T-helper 1 cell (primary cell): ENCODE results near the gene R3HDM2.

Experiments used
- DNase-seq, 5 donors: peaks; one replicate each; pipeline ENCODE4 v3.0.0-alpha.2; 2012 to 2020

R3HDM2 gene

GRCh38 chr12:57237932-57238853, 192.7 kb downstream of the R3HDM2 start:
- DNase-seq, result peak in 2 of 5 donors; percentile 35 to 62

GRCh38 chr12:57237596-57237931, 193.3 kb downstream of the R3HDM2 start:
- no peak for DNase-seq

- DNase-seq, result no peak
These were observed 193.8 kb downstream of the R3HDM2 start for GRCh38 chr12:57236925-57237595.

GRCh38 chr12:57236201-57236924, 194.5 kb downstream of the R3HDM2 start:
- DNase-seq, result no peak

GRCh38 chr12:57235728-57236131, 195.1 kb downstream of the R3HDM2 start:
- DNase-seq, result no peak

- no peak for DNase-seq
These were observed 195.7 kb downstream of the R3HDM2 start for GRCh38 chr12:57235017-57235727.

GRCh38 chr12:57234571-57235016, 196.2 kb downstream of the R3HDM2 start:
- DNase-seq, result no peak

- DNase-seq, result no peak
These were observed 196.6 kb downstream of the R3HDM2 start for GRCh38 chr12:57234233-57234570.

- no peak for DNase-seq
These were observed 197.2 kb downstream of the R3HDM2 start for GRCh38 chr12:57233357-57234232.

- no peak for DNase-seq
These were observed 198.6 kb downstream of the R3HDM2 start for GRCh38 chr12:57232156-57232756.

- DNase-seq, result no peak
These were observed 199.4 kb downstream of the R3HDM2 start for GRCh38 chr12:57231276-57232021.

GRCh38 chr12:57230381-57231155, 200.3 kb downstream of the R3HDM2 start:
- no peak for DNase-seq

GRCh38 chr12:57229634-57230380, 201.0 kb downstream of the R3HDM2 start, which contains the start of gene SHMT2:
TSS of gene SHMT2 (plus strand) at chr12:57229711. CDS start at chr12:57229779, 68 bp downstream.
- DNase-seq, result peak; percentile 85 to 96 (median 89)

- peak in 1 of 5 donors; percentile 57 for DNase-seq
These were observed 201.7 kb downstream of the R3HDM2 start for GRCh38 chr12:57229046-57229633.

- DNase-seq, result no peak
These were observed 203.3 kb downstream of the R3HDM2 start for GRCh38 chr12:57227315-57228115.

GRCh38 chr12:57226588-57227314, 204.1 kb downstream of the R3HDM2 start:
- DNase-seq, result no peak
